C4-2B (cell line): ENCODE results near the gene TPT1.
"Not testable (repeated sequence)": the region's sequence is repeated elsewhere in the genome, so short reads cannot be mapped to it uniquely, and the experiment has no call there.

Source experiments
- CTCF ChIP-seq: fragments of 450-650 bp; conservative IDR thresholded peaks from 2 replicates; pipeline ENCODE4 v1.5.1; 2017; ENCODE audit warnings: mild to moderate bottlenecking
- ZFX ChIP-seq: fragments of 450-650 bp; IDR thresholded peaks from 2 replicates; pipeline ENCODE4 v1.6.1; 2017

- not testable (repeated sequence) for TF ChIP-seq CTCF, ZFX
Observed at GRCh38 chr13:45342668-45343067, 1.7 kb upstream of the TPT1 start.
